ENCODE results near the gene HIPK3.

DNA sequence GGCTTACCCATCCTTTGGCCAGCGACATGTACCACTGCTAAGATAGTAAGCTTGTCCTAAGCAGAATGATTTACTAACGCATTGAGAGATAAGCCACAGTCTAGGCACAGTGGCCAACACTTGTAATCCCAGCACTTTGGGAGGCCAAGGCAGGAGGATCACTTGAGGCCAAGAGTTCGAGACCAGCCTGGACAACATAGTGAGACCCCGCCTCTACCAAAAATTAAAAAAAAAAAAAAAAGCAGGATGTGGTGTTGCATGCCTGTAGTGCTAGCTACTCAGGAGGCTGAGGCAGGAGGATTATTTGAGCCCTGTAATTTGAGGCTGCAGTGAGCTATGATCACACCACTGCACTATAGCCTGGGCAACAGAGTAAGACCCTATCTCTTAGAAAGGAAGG lies 93.1 kb downstream of the HIPK3 start:
- TF ChIP-seq, protein P1, sequence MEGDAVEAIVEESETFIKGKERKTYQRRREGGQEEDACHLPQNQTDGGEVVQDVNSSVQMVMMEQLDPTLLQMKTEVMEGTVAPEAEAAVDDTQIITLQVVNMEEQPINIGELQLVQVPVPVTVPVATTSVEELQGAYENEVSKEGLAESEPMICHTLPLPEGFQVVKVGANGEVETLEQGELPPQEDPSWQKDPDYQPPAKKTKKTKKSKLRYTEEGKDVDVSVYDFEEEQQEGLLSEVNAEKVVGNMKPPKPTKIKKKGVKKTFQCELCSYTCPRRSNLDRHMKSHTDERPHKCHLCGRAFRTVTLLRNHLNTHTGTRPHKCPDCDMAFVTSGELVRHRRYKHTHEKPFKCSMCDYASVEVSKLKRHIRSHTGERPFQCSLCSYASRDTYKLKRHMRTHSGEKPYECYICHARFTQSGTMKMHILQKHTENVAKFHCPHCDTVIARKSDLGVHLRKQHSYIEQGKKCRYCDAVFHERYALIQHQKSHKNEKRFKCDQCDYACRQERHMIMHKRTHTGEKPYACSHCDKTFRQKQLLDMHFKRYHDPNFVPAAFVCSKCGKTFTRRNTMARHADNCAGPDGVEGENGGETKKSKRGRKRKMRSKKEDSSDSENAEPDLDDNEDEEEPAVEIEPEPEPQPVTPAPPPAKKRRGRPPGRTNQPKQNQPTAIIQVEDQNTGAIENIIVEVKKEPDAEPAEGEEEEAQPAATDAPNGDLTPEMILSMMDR (IDR thresholded peaks at IDR 0.05; ENCODE audit: low read depth, low read length, poor library complexity, severe bottlenecking), result no peak
- no peak for TF ChIP-seq EZH2phosphoT487 (IDR thresholded peaks at IDR 0.05; ENCODE audit: borderline replicate concordance, low read length)

All from DOHH2 (cell line).